ENCODE measurements around the gene CLDN8. TPM values are rescaled to one million over a fixed set of nuclear protein-coding genes. Genes with fewer than 3 reads are reported as not detected.

Gene CLDN8
- total RNA-seq, 2 donors from 2014 or later, result not detected

GRCh38 chr21:30227633-30228404, 11.9 kb upstream of the CLDN8 start:
- H3K4me1 Mint-ChIP-seq, result peaks cover 7% of the 10 kb centered on the region
- H3K4me3 ChIP-seq (ENCODE audit: low read length), result no peak overlapping the region
- H3K9me3 ChIP-seq (ENCODE audit: control insufficient read depth, low read length), result no peaks in the 10 kb centered on the region
- no peaks in the 10 kb centered on the region for H3K36me3 ChIP-seq (ENCODE audit: control insufficient read depth, insufficient read depth, low read length)
- no peaks in the 10 kb centered on the region for H3K27me3 Mint-ChIP-seq (ENCODE audit: insufficient read depth)
- no peak for TF ChIP-seq CTCF (conservative IDR thresholded peaks at IDR 0.05)
- H3K4me3 Mint-ChIP-seq, result no peak overlapping the region
- H3K9me3 Mint-ChIP-seq, result peaks cover 4% of the 10 kb centered on the region
- no peaks in the 10 kb centered on the region for H3K4me1 ChIP-seq (ENCODE audit: control insufficient read depth, insufficient read depth, low read length)
- DNase-seq, result no peak
- no peaks in the 10 kb centered on the region for H3K27me3 ChIP-seq (ENCODE audit: control insufficient read depth, insufficient read depth, low read length, poor library complexity, severe bottlenecking)
- WGBS, 2 experiments (ENCODE audit: insufficient coverage in 1 of 2, insufficient read length in 1 of 2), result 63 to 91% methylated on average over 2 to 3 of the region's 3 CpGs
- H3K36me3 Mint-ChIP-seq (ENCODE audit: low read depth), result no peaks in the 10 kb centered on the region
- H3K9ac ChIP-seq (ENCODE audit: extremely low read depth, low read length, poor library complexity, severe bottlenecking), result no peak overlapping the region
- no peak overlapping the region for H3K27ac ChIP-seq (ENCODE audit: low read depth, low read length)
- H3K27ac Mint-ChIP-seq, result no peak overlapping the region

GRCh38 chr21:30227128-30227527, 11.2 kb upstream of the CLDN8 start:
- no peaks in the 10 kb centered on the region for H3K9me3 ChIP-seq (ENCODE audit: control insufficient read depth, low read length)
- no peak overlapping the region for H3K4me3 Mint-ChIP-seq
- H3K36me3 ChIP-seq (ENCODE audit: control insufficient read depth, insufficient read depth, low read length), result no peaks in the 10 kb centered on the region
- H3K27me3 Mint-ChIP-seq (ENCODE audit: insufficient read depth), result no peaks in the 10 kb centered on the region
- no peak overlapping the region for H3K9ac ChIP-seq (ENCODE audit: extremely low read depth, low read length, poor library complexity, severe bottlenecking)
- no peak overlapping the region for H3K27ac ChIP-seq (ENCODE audit: low read depth, low read length)
- H3K27ac Mint-ChIP-seq, result no peak overlapping the region
- no peak overlapping the region for H3K4me3 ChIP-seq (ENCODE audit: low read length)
- WGBS, 2 experiments (ENCODE audit: insufficient coverage in 1 of 2, insufficient read length in 1 of 2), result 100% methylated on average over 1 of the region's 1 CpG; no CpG with 5 or more reads in 1 of the 2 experiments
- TF ChIP-seq CTCF (conservative IDR thresholded peaks at IDR 0.05), result no peak
- H3K4me1 Mint-ChIP-seq, result peaks cover 14% of the 10 kb centered on the region
- H3K4me1 ChIP-seq (ENCODE audit: control insufficient read depth, insufficient read depth, low read length), result no peaks in the 10 kb centered on the region
- no peaks in the 10 kb centered on the region for H3K27me3 ChIP-seq (ENCODE audit: control insufficient read depth, insufficient read depth, low read length, poor library complexity, severe bottlenecking)
- H3K9me3 Mint-ChIP-seq, result peaks cover 4% of the 10 kb centered on the region
- no peaks in the 10 kb centered on the region for H3K36me3 Mint-ChIP-seq (ENCODE audit: low read depth)
- no peak for DNase-seq

GRCh38 chr21:30223596-30223995, 7.7 kb upstream of the CLDN8 start:
- Mint-ChIP-seq H3K36me3 (ENCODE audit: low read depth) (no peaks in the 10 kb centered on the region), H3K4me3 (no peak overlapping the region), H3K27me3 (ENCODE audit: insufficient read depth) (no peaks in the 10 kb centered on the region), H3K27ac (no peak overlapping the region), H3K9me3 (no peaks in the 10 kb centered on the region), H3K4me1 (peaks cover 14% of the 10 kb centered on the region)
- no peak for TF ChIP-seq CTCF (conservative IDR thresholded peaks at IDR 0.05)
- WGBS, 2 experiments (ENCODE audit: insufficient coverage in 1 of 2, insufficient read length in 1 of 2), result 93 to 100% methylated on average over 1 of the region's 2 CpGs
- no peaks in the 10 kb centered on the region for H3K4me1 ChIP-seq (ENCODE audit: control insufficient read depth, insufficient read depth, low read length)
- H3K27ac ChIP-seq (ENCODE audit: low read depth, low read length), result no peak overlapping the region
- no peak overlapping the region for H3K4me3 ChIP-seq (ENCODE audit: low read length)
- DNase-seq, result no peak
- H3K36me3 ChIP-seq (ENCODE audit: control insufficient read depth, insufficient read depth, low read length), result no peaks in the 10 kb centered on the region
- H3K9ac ChIP-seq (ENCODE audit: extremely low read depth, low read length, poor library complexity, severe bottlenecking), result no peak overlapping the region
- H3K9me3 ChIP-seq (ENCODE audit: control insufficient read depth, low read length), result no peaks in the 10 kb centered on the region
- H3K27me3 ChIP-seq (ENCODE audit: control insufficient read depth, insufficient read depth, low read length, poor library complexity, severe bottlenecking), result no peaks in the 10 kb centered on the region

Data from endodermal cell (in vitro differentiated cells).